Measurements from ENCODE around the gene PIGL. TPM values are rescaled to one million over a fixed set of nuclear protein-coding genes. Genes with fewer than 3 reads are reported as not detected.
A peak's percentile ranks its signal among the peaks of the same experiment; 100 is the strongest.
"Not testable (repeated sequence)": the region's sequence is repeated elsewhere in the genome, so short reads cannot be mapped to it uniquely, and the experiment has no call there.

PIGL gene
- polyA plus RNA-seq, 3 donors: 22.0 to 44.5 (median 41.7) TPM

DNA sequence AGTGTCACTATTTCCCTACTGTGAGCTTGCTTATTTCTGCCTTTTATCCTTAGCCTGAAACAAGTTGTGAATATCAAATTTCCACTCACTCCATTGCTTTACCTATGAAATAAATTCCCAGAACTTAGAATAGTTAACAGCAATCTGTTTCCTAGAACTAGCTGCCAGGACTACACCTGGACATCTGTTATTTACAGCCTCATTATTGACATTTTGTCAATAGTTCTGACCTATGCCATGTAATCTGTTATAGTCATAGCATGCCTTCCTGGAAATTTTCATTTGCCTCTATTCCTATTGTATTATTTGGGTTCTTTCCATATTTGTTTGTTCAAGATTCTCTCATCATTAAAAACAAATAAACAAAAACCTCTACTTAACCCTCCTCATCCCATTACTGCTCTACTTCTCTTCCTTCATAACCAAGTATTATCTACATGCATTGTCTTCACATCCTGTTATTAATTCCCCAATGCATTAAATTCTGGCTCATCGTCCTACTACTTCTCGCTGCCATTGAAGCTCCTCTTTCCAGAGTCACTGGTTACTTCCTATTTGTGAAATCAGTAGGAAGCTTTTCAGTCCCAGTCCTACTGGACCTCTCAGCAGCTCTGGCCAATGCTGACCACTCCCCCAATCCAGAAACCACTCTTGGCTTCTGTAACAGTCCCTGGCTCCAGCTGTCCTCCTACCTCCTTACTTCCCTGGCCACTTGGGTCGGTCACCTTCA, 55.3 kb downstream of the PIGL start:
- no peak for DNase-seq

DNA sequence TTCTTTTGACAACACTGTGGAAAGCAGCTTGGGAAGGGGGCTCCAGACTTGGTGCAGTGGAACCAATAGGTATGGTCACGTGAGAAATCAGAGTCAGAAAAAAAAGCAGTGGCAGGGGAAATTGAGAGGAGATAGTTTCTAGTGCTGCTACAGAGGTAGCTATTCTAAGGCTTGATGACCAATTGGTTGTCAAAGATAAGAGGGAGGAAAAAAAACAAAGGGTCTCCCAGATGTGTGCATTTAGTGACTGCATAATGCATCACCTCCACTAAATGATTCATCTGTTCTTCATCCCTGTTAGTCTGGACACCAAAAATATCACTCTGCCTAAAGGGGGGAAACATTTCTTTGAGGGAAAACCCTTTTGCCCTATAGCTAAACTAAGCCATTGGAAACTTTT, 56.5 kb downstream of the PIGL start:
- DNase-seq: no peak

DNA sequence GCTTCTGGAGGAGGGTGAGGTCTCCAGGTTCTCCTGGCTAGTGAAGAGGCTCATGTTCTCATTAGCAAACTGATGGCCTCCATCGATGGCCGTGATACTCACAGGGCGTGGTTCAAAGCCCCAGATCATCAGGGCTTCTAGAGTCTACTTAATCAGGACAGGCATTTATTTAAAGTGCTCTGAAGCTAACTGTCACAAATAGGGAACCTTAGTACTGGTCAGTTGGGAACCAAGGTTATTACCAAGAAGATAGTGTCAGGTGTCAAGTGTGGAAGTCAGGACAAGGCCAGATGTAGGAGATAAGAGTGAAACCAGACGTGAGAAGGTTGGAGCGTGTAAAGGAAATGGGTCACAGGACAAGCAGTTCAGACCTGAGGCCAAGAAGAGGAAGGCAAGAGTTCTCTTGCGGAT, 56.9 kb downstream of the PIGL start:
- DNase-seq: no peak

DNA sequence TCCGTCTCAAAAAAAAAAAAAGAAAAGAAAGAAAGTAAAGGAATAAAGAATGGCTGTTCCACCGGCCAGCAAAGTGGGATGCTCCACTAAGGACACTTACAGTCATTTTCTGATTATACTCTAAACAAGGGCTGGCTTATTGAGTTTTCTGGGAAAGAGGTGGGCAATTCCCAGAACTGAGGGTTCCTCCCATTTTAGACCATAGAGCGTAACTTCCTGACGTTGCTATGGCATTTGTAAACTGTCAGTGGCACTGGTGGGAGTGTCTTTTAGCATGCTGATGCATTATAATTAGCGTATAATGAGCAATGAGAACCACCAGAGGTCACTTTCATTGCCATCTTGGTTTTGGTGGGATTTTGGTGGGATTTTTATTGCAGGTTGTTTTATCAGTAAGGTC, 58.0 kb downstream of the PIGL start:
- no peak for DNase-seq

DNA sequence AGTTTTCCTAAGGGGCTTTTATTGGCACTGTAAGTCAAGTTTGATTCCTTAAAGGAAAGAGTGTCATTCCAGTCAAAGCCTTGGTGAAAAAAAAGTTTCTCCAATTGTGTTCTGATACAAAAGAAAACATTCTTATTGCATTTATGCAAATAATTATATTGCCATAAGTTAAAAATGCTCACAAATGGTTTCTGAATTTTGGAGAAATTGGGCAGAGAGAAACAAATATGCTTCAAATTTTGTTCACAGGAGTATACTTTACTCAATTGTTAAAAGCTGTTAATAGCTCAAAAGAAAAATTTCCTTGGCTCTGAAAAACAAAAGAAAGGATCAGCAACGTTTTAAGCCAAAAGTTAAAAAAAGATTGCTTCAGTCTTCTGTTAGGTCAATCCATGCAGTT, 60.2 kb downstream of the PIGL start:
- DNase-seq: no peak

DNA sequence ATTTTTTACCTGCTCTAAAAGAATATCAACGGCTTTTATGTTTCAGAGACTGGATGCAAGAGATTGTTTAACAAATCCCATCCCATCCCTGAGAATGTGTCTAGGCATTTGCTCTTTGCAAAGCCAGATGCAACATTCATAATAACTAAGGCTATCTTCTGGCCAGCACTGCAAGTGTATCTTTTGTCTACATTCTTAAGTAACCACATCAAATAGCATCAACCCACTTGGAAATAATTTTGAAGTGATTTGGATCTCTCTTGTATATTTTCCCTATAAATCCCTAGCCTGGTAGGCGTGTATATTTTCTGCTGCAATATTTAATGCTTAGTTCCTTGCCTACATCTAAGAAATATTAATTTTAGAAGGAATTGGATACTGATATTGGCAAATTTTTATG, 64.3 kb downstream of the PIGL start:
- DNase-seq: no peak

DNA sequence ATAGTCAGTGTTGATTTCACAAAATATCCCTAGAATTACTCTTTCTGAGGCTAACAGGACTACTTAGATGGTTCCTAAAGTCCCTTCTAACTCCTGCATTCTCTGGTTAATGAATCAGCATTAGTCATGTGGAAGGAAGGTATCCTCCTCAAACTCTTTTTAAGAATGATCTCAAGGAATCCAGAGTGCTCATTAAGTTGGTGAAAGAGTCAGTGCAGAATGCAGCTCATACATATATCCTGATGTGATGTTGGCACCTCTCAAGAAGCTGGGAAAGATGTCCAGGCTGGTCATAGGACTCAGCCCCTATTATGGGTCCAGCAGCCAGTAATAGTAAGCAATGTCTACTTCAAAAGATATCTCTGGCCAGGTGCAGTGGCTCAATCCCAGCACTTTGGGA, 65.5 kb downstream of the PIGL start:
- DNase-seq: no peak

DNA sequence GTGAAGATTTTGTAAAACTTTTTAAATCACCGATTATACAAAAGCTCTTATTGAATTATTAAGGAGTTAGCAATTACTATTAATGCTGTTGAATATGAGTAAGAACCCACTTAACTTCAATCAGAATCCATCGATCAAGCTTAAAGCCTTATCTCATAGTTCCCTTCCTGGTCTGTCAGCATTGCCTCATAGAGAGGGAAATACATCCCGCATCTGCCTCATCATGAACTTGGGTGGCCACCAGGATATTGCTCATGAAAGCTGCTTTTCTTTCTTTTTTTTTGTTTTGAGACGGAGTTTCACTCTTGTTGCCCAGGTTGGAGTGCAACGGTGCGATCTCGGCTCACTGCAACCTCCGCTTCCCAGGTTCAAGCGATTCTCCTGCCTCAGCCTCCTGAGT, 66.7 kb downstream of the PIGL start:
- DNase-seq: no peak

DNA sequence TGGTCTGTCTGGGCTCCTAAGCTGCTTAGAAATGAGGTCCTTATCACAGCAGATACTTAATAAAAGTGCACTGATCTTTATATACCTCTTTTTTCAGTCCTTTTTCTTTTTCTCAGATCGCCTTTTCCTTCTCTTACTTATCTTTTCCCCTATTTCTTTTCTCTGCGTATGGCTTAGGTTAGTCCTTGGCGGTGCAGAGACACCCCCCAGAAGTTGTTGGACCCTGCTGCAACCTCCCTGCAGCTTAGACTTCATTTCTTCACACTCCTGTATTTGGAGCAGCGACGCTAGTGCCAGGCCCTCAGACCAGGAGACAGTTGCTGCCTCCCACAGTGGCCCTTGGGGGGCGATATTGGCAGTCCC, 68.6 kb downstream of the PIGL start:
- no peak for DNase-seq

DNA sequence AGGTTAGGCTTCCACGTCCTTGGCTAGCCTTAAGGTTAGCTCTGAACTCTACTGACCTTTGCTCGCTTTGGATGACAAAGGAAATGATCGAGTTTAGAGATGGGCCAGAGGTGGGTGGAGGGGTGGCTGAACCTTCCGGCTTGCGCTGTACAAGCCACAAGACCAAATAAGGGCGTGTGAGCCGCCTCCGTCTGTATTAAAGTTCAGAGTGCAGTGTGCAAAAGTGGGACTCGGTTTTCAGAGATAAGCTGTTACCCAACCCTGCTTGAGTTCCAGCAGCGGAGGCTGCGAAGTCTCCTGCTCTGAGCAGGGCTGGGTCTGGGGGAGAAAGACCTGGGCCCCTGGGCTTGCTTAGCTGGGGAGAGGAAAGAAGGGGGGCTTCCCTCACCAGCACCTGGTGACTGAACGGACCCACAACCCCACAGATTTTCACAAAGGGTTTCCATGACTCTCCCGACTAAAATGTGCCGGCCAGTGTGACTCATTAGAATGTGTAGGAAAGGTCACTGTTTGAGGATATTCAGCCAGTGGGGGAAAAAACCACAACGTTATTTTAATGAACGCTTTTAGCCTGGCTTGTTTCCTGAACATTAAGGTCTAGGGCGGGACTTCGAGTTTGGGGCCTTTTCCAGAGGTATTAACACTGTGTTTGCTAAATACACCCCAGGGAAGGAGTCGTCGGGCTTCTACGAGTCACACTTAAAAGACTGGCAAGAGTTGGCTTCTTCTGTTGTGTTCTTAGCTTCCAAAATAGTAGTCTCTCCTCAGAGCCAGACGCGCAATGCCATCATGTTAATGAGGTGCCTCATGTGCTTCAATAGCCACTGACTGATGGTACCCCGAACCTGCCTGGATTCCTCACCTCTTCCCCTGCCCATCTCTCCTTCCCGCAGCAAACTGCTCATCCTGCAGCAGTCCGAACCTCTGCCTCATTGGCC, 69.3 kb downstream of the PIGL start:
- peak; percentile 69 for DNase-seq

DNA sequence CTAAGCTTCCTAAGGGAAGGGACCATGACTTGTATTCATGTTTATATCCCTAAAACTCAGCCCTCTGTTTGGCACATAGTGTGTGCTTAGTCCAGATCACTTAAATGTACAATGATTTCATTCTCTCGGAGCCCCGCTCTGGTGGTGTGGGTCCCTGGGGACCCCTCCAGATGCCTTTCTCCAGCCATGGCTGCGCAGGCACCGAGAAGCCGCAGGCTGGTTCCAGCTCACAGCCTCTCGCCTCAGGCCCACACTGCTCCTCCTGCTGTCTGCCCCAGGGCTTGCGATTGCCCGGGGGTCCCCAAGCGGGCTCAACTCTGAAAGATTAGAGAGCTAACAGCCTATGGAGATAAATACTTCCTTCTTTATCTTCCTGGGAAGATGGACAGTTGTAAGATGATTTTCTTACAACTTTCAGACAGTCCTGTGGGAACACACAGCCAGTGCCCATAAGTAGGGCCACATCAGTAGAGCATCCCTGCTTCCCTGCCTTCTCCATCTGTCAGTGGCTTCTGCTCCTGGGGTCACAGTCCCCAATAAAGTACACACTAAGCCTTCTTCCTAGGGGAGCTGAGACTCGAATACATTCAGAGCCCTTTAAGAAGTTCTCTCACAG, 70.0 kb downstream of the PIGL start:
- no peak for DNase-seq

DNA sequence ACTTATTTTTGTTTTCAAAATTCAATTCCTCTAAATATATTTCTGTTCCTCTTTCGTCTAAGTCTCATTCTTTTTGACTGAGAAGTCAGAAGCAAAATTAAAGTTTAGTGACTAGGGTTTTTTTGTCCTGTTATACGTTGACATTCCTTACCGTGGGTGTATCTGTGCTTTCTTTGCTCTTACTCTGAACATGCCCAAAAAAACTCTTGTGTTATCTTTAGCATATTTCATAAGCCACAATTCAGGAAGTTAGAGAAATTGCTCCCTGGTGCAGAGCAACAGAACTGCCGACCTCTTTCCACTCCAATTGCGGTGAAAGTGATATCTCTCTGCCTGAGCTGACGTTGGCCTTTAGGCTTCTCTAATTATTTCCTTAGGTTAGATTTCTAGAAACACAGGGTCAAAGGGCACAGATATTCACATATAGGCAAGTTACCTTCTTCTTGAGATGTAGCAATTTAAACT, 70.6 kb downstream of the PIGL start:
- peak; percentile 4 for DNase-seq

DNA sequence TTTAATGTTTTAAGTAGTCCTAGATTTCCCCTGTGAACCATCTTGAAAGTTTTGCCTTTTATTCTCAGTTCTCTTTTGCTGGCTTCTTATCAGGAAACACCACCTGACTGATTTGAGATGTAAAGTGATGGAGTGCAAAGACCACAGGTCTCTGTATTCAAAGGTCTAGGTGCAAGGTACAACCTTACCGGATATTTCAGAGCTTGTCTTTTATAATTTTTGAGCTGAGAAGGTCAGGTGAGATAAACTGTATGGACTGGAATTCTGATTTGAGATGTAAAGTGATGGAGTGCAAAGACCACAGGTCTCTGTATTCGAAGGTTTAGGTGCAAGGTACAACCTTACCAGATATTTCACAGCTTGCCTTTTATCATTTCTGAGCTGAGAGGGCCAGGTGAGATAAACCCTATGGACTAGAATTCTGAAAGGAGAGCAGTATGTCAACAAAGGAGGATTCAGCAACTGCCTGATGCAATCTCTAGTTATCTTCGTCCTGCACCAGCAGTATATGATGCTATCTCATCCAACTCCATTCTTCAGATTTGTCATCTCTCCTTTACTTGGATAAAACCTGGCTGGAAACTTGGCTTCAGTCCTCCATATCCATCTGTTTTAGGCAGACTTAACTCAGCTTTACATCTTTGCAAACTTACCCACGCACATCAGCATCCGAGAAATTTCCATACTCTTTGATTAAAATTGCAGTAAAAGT, 72.0 kb downstream of the PIGL start:
- no peak for DNase-seq

DNA sequence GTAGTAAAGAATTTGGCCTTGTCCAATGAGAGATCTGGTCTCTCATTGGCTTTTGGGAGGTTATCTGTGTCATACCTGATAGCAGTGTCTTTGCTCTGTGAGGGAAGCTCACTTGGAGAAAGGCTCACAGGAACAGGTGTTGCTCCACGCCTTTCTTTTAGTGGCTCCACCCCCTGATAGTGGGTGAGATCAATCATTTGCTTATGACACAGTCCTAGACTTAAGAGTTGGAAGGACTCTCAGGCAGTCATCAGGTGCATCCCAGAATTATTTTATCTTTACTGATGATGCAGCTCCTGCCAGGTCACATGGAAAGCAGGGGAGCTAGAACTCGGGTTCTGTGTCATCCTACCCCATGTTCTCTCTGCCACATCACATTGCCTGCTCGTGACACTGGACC, 76.9 kb downstream of the PIGL start:
- no peak for DNase-seq

DNA sequence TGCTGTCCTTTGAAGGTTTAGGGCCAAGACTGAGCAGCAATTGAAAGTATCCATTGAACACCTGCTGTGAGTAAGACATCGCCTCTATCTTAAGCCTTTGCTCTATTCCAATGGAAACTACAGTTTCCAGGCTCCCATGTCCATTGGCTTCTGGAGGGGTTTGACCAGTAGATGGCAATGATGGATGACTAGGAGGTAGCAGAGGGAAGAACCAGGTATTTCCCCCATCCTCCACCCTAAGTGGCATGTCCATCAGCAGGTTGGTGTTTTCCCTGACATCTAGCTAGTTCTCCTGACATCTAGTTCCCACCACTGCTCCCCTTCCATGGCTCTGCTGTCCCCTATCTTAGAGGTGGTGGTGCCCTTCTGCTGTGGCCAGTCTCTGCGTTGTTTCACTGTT, 77.5 kb downstream of the PIGL start:
- no peak for DNase-seq

DNA sequence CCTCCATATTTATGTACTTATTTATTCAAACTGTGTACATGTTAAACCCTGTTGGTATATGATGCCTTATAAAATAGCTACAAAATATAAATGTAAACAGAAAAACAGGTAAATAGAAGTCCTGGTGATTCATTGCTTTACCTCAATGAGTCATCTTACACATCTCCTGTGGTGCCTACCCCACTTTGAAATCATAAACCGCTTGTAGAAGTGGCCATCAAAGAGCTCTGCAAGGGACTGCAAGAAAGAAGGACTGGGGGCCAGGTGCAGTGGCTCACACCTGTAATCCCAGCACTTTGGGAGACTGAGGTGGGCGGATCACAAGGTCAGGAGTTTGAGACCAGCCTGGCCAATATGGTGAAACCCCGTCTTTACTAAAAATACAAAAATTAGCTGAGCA, 79.1 kb downstream of the PIGL start:
- not testable (repeated sequence) for DNase-seq

DNA sequence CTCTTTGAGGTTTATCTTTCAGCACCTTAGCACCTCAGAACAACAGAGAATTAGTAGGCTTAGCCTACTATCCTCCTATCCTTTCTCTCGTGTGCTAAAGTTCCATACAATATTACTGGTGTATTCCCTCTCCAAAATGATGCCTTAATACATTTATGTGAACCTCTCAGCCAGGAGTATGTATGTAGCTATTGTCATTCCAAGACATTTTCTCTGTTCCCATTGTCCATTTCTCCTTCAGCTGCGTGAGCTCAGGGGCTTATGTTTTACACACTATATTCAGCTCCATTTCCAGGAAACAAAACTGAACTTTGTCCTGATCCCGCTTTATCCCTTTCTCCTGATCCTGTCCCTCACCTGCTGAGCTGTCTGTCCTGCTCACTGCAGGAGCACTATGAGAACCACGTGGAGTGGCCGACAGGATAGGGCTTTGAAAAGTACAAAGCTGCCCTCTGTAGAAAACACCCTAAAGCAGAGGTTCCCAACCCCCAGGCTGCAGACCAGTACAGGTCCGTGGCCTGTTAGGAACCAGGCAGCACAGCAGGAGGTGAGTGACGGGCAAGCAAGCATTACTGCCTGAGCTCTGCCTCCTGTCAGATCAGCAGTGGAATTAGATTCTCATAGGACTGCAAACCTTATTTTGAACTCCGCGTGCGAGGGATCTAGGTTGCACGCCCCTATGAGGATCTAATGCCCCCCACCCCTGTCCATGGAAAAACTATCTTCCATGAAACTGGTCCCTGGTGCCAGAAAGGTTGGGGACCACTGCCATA, 80.5 kb downstream of the PIGL start:
- DNase-seq: no peak

DNA sequence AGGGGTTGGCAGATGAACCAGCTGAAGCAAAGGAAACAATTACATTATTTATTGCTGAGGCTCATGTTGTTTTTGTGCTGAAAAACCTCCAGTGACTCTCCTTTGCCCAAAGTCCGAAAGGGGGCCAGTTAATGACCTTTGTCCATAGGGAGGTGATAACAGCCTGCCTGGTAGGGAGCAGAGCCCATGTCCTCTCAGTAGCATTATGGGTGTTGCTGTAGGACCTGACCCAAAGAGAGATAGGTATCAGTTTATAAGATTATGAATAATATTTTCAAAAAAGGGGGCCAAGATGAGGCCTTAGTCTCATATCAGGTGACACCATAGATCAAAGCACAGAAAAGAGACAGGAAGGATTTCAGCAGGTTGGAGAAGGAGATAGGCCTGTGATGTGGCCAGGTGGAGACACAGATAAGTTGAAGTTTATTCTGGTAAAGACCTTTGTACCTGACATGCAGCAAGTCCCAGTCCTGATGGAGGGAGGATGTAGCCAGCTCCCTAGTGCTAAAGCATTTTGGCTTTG, 81.2 kb downstream of the PIGL start:
- DNase-seq: no peak

DNA sequence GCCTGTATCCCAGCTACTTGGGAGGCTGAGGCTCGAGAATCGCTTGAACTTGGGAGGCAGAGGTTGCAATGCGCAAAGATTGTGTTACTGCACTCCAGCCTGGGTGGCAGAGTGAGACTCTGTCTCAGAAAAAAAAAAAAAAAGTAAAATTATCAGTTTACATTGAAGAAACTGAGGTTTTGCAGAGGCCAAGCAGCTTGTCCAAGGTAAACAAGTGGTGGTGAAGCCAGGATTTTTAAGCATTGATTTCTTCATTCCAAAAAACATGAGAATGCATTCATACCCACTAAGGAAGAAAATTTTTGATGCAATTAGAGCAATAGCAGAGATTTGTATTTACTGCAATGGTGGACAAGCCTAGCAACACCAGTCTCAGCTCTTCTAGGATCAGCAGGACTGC, 83.5 kb downstream of the PIGL start:
- no peak for DNase-seq

DNA sequence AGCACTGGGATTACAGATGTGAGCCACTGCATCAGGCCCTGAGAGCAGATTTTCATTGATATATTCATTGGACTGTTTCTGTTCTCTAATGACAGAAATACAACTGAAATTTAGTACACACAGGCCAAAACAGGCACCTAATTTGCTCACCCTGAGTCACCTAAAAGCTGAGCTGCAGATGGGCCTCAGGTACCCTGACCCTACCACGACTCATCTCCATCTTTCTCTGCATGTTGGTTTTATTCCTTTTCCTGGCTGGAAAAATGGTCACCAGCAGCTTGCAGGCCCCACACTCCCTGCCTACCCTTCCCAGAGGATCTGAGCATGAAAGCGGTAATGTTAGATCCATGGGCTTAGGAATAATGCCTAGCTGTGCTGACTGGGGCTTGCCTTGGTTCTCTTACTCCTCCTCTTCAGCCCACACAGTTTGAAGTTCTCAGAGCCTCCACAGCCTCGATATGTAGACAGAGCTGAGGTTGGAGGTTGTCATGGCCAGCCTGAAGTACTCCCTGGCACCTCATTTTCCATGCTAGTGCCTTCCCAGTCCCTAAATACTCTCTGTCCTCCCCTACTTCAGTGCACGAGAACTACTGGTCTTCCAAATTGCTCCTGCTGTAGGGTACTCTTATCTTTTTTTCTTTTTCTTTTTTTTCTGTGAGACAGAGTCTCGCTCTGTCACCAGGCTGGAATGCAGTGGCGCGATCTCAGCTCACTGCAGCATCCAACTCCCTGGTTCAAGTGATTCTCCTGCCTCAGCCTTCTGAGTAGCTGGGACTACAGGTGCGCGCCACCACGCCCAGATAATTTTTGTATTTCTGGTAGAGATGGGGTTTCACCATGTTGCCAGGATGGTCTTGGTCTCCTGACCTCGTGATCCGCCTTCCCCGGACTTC, 85.2 kb downstream of the PIGL start:
- DNase-seq: no peak

All from renal pelvis (tissue), 4 donors.